Suppressor macrophage treated with lipopolysaccharide for 1 hour (primary cell): Measurements from ENCODE around the gene MTMR10.

ENCODE experiments used
- DNase-seq, 3 donors: peaks; one replicate each; pipeline ENCODE4 v3.0.0-alpha.2; 2020 to 2022

Gene MTMR10

DNA sequence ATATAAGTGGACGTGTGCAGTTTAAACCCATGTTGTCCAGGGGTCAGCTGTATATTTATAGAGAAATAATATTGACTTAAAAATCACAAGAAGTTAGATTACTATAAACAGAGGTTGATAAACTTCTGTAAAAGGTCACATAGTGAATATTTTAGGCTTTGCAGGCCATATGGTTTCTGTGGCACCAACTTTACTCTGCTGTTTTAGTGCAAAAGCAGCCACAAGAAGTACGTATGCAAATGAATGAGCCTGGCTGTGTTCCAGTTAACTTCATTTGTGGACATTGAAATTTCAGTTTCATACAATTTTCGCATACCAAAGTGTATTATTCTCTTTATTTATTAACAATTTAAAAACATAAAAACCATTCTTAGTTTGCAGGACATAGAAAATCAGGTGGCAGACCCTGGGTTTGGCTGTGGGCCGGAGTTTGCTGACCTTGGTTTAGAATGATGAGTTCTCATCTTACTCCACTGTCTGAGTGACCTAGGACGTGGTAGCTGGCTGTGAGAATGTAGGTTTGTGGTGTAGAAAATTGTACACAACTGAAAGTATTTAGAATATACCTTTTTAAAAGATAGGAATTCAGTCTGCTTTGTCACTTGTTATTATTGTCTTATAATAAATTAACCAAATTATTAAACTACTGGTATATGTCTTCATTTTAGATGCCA is 71.4 kb downstream of the MTMR10 start:
- no peak for DNase-seq

- DNase-seq, result no peak
Observed at GRCh38 chr15:30918366-30918765, 73.1 kb downstream of the MTMR10 start.

DNA sequence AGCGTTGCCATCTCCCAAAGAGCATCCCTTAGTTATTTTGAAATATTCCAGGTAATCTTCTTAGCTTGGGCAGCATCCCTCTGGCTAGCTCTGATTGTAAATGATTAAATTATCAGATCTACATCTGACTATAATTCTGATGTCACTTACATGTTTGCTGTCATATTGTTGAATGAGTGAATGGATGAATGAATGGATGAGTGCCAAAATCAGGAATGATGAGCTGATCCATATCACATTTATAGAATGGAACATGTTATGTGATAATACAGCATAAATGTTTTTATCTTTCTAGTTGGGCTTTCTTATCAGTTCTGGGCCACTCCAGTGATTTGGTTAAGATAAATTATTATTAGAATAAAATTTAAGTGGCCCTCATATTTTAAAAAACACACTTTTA is 73.8 kb downstream of the MTMR10 start:
- no peak for DNase-seq

- no peak for DNase-seq
Observed at GRCh38 chr15:30917013-30917412, 74.4 kb downstream of the MTMR10 start.

- no peak for DNase-seq
Observed at GRCh38 chr15:30913761-30914160, 77.7 kb downstream of the MTMR10 start.

DNA sequence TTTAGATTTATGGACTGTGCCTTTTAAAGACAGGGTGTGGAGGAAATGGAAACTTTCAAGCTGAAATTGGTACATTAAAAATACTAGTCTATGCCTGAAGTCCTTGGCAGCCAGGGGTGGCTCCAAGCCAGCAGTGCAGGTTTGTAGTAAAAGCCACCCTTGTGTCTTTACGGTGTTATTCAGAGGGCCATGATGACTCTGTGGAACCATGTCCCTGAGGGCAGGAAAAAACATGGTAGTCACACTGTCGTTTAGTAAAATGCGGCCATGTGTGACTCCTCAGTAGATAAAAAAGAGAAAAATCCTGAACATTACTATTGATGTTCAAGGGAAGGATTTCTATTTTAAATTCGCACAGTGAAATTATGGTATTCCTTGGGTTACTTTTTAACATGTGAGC is 85.1 kb downstream of the MTMR10 start:
- DNase-seq, result no peak

DNA sequence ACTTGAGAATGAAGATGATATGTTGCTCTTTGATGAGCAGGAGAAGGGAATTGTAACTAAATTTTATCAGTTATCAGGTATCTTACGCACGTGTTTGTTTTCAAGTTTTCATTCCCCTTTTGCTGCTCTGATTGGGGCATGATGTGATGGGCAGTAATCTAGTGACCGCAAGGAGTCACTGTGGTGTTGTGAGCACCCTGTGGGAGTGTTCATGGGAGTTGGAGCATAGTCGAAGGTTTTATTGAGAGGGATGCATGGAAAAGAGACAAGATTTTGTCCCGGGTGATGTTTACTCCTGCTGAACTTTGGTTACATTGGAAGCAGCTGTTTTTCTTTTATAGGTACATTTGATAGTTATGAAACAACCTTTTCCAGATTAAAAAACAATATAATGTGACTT is 85.6 kb downstream of the MTMR10 start:
- no peak for DNase-seq

DNA sequence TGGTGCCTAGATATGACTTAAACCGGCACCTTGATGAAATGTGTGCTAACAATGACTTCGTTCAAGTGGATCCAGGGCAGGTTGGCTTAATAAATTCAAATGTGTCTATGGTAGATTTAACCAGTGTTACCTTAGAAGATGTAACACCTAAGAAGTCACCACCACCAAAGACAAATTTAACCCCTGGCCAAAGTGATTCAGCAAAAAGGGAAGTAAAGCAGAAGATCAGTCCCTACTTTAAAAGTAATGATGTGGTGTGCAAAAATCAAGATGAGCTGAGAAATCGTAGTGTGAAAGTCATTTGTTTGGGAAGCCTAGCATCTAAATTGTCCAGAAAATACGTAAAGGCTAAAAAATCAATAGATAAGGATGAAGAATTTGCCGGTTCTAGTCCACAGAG is 86.6 kb downstream of the MTMR10 start:
- no peak for DNase-seq

DNA sequence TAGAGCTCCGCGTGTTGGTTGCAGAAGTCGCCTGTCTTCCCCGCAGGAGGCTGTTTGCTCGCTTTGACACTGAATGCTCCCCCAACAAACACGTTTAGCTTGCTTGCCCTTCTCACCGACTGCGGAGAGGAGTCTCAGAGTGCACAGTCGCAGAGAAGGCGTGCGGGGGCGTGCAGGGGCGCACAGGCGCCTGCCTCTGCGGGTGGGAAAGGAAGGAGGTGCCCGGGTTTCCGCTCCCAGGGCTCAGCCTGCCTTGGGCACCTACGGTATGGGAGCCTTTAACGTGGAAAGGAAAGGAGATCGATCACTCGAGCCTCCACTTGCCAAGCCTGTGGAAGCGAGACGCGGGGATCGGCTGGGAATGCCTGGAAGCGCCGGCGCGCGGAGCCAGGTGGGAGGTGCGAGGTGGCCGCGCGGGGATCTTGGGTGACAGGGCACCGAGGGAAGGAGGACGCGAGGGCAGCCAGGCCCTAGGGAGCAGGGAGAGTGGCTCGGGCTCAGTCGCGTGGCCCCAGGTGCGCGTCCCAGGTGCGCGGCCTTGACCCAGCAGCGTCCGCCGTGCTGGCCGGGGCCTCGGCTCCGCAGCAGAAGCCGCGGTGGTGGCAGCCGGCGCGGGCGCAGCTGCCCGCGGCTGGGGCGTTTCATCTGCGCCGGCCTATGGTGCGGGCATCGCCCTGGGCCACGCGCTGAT is 87.8 kb downstream of the MTMR10 start, which contains the start of gene FAN1:
TSS of gene FAN1 (plus strand) at position 419 of the 691 bp plus-strand sequence. CDS start 749 bp downstream, outside the sequence.
- peak; percentile 72 to 86 (median 77) for DNase-seq

- DNase-seq, result no peak
Observed at GRCh38 chr15:30901889-30902288, 89.5 kb downstream of the MTMR10 start.

DNA sequence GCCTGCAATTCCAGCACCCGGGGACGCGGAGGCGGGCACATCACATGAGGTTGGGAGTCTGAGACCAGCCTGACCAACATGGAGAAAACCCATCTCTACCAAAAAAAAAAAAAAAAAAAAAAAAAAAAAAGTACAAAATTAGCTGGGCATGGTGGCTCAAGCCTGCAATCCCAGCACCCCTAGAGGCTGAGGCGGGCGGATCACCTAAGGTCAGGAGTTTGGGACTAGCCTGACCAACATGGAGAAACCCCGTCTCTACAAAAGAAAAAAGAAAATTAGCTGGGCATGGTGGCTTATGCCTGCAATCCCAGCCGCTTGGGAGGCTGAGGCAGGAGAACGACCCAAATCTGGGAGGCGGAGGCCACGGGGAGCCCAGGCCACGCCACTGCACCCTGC is 95.2 kb downstream of the MTMR10 start:
- no peak for DNase-seq

DNA sequence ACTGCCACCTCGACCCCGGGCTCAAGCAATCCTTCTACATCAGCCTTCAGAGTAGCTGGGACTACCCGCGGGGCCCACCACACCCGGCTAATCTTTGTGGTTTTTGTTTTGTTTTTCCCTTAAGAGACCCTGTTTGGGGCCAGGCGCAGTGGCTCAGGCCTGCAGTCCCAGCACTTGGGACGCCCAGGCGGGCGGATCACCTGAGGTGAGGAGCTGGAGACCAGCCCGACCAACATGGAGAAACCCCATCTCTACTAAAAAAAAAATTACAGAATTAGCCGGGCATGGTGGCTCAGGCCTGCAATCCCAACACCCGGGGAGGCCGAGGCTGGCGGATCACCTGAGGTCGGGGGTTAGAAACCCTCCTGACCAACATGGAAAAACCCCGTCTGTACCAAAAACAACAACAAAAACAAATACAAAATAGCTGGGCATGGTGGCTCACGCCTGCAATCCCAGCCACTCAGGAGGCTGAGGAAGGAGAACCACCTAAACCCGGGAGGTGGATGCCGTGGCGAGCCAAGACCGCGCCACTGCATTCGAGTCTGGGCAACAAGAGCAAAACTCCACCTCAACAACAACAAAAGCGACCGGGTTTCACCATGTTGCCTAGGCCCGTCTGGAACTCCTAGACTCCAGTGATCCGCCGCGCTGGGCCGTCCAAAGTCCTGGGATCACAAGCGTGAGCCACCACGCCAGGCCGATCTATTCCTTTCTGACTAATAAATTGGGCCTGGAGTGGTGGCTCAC is 95.8 kb downstream of the MTMR10 start:
- DNase-seq, result no peak

GRCh38 chr15:30889196-30889595 is 102.2 kb downstream of the MTMR10 start:
- DNase-seq, result no peak
